C4-2B (cell line): Measurements from ENCODE around the gene VWC2.

Experiments used
- H3K27ac ChIP-seq: fragments of 450-650 bp; 2 replicates; pipeline ENCODE4 v1.5.1; 2017
- CTCF ChIP-seq: fragments of 450-650 bp; conservative IDR thresholded peaks from 2 replicates; pipeline ENCODE4 v1.5.1; 2017; ENCODE audit warnings: mild to moderate bottlenecking
- ZFX ChIP-seq: fragments of 450-650 bp; IDR thresholded peaks from 2 replicates; pipeline ENCODE4 v1.6.1; 2017

VWC2 gene

GRCh38 chr7:49774459-49775064 is 1.1 kb downstream of the VWC2 start:
- no peak overlapping the region for H3K27ac ChIP-seq
- TF ChIP-seq CTCF (no peak), ZFX (no peak)

- no peak overlapping the region for H3K27ac ChIP-seq
- TF ChIP-seq ZFX (no peak), CTCF (no peak)
Measured at GRCh38 chr7:49775065-49775948, 1.9 kb downstream of the VWC2 start.

- no peak for TF ChIP-seq ZFX
- TF ChIP-seq CTCF: no peak
- no peak overlapping the region for H3K27ac ChIP-seq
Measured at GRCh38 chr7:49775949-49776443, 2.6 kb downstream of the VWC2 start.

GRCh38 chr7:49776994-49777393 is 3.6 kb downstream of the VWC2 start:
- no peak overlapping the region for H3K27ac ChIP-seq
- TF ChIP-seq CTCF (peak; percentile 45), ZFX (no peak)

- no peak overlapping the region for H3K27ac ChIP-seq
- TF ChIP-seq CTCF (no peak), ZFX (no peak)
Measured at GRCh38 chr7:49778731-49779270, 5.4 kb downstream of the VWC2 start.

- H3K27ac ChIP-seq: no peak overlapping the region
- TF ChIP-seq CTCF (no peak), ZFX (no peak)
Measured at GRCh38 chr7:49780953-49781352, 7.5 kb downstream of the VWC2 start.

- H3K27ac ChIP-seq: no peak overlapping the region; the same call in 1 of the 2 replicates
- TF ChIP-seq CTCF (no peak), ZFX (no peak)
Measured at GRCh38 chr7:49781996-49782395, 8.6 kb downstream of the VWC2 start.
